Sciatic nerve (tissue), 2 donors: Measurements from ENCODE around the gene RAD9B. TPM values are rescaled to one million over a fixed set of nuclear protein-coding genes. Genes with fewer than 3 reads are reported as not detected.
A peak's percentile ranks its signal among the peaks of the same experiment; 100 is the strongest.
"Not testable (repeated sequence)": the region's sequence is repeated elsewhere in the genome, so short reads cannot be mapped to it uniquely, and the experiment has no call there.

Source experiments
- ATAC-seq: fragments of 200-7000 bp; cut with Tn5 transposase; one replicate; pipeline ENCODE4 v1.9.1; 2020; ENCODE audit warnings: mild to moderate bottlenecking, moderate library complexity
- DNase-seq: peaks from one replicate; pipeline ENCODE4 v3.0.0-alpha.2; 2020; ENCODE audit warnings: low spot score
- intact Hi-C: fragments of 100-400 bp; cut with DNase I; formaldehyde crosslinking; loops from one replicate; pipeline ENCODE4 v1.14.2; 2022
- total RNA-seq: library from RNA; stranded (reverse); fragmentation: NEBNext Ultra II Directional; extraction: Animal tissue kit (Norgen Biotek cat#: 25700); gene quantifications from one replicate; pipeline ENCODE4 v1.2.1, GENCODE V29; 2021
- donor health status: DM: no; HTN: no; CAD: no.
- donor health status: DM: no; HTN: no; CAD: no.

RAD9B gene
- total RNA-seq, result 2.9 TPM

- peak; percentile 99 for ATAC-seq
- intact Hi-C loops, result no loop called here
- peak; percentile 99 for DNase-seq
Observed at GRCh38 chr12:110501752-110502738, at the start of gene RAD9B, which contains the start of gene VPS29. Gene RAD9B (plus strand): TSS chr12:110502331. CDS start chr12:110502338, 7 bp downstream. Gene VPS29 (minus strand): TSS chr12:110502111. CDS start chr12:110502051, 60 bp downstream.

- no peak for DNase-seq
- intact Hi-C loops, result no loop called here
- ATAC-seq, result no peak
Observed at GRCh38 chr12:110453569-110454296, 48.4 kb upstream of the RAD9B start.

GRCh38 chr12:110458756-110459155 is 43.4 kb upstream of the RAD9B start:
- DNase-seq (no peak), ATAC-seq (no peak)
- intact Hi-C loops, result no loop called here

- intact Hi-C loops, ATAC-seq, DNase-seq: not testable (repeated sequence)
Observed at GRCh38 chr12:110461189-110461588, 40.9 kb upstream of the RAD9B start.

GRCh38 chr12:110465024-110465423 is 37.1 kb upstream of the RAD9B start:
- ATAC-seq (no peak), DNase-seq (no peak)
- intact Hi-C loops, result no loop called here

- intact Hi-C loops, ATAC-seq, DNase-seq: not testable (repeated sequence)
Observed at GRCh38 chr12:110465765-110466164, 36.4 kb upstream of the RAD9B start.

- DNase-seq, result no peak
- intact Hi-C loops, result no loop called here
- ATAC-seq, result no peak
Observed at GRCh38 chr12:110466791-110467190, 35.3 kb upstream of the RAD9B start.

GRCh38 chr12:110467847-110468213 is 34.3 kb upstream of the RAD9B start:
- no peak for DNase-seq
- ATAC-seq, result no peak

GRCh38 chr12:110468214-110469048 is 33.7 kb upstream of the RAD9B start, which contains the start of the genes FAM216A and GPN3:
Gene FAM216A (plus strand): TSS chr12:110468845. CDS start chr12:110468876, 31 bp downstream.
Gene GPN3 (minus strand): TSS chr12:110468257. CDS start chr12:110468203, 54 bp downstream.
- ATAC-seq (peak; percentile 97), DNase-seq (peak; percentile 97)
- intact Hi-C loops, result no loop called here

More at GRCh38 chr12:110467847-110468213, 34.3 kb upstream of the RAD9B start:
- intact Hi-C loops, result no loop called here

GRCh38 chr12:110475426-110475825 is 26.7 kb upstream of the RAD9B start:
- intact Hi-C loops, result no loop called here
- ATAC-seq, result no peak
- no peak for DNase-seq

GRCh38 chr12:110498984-110499706 is 3.0 kb upstream of the RAD9B start:
- no peak for DNase-seq
- intact Hi-C loops, result no loop called here
- no peak for ATAC-seq

- intact Hi-C loops, result no loop called here
- ATAC-seq, result peak; percentile 18
- no peak for DNase-seq
Observed at GRCh38 chr12:110501399-110501751, 756 bp upstream of the RAD9B start.

GRCh38 chr12:110503432-110503831 is 1.3 kb downstream of the RAD9B start:
- DNase-seq, result no peak
- intact Hi-C loops, result no loop called here
- ATAC-seq, result no peak

GRCh38 chr12:110505332-110505731 is 3.2 kb downstream of the RAD9B start:
- DNase-seq (no peak), ATAC-seq (no peak)
- intact Hi-C loops, result no loop called here

GRCh38 chr12:110508071-110508586 is 6.0 kb downstream of the RAD9B start:
- ATAC-seq, result no peak
- DNase-seq, result no peak
- intact Hi-C loops, result no loop called here

GRCh38 chr12:110513842-110514241 is 11.7 kb downstream of the RAD9B start:
- DNase-seq, result no peak
- intact Hi-C loops, result loop anchor here (10.0 kb wide), 1 partner anchor 81 kb away; no protein-coding TSS in a partner anchor
- ATAC-seq, result no peak

- no peak for ATAC-seq
- intact Hi-C loops, result loop anchor here (10.0 kb wide), 1 partner anchor 80 kb away; no protein-coding TSS in a partner anchor
- DNase-seq, result no peak
Observed at GRCh38 chr12:110514363-110514762, 12.2 kb downstream of the RAD9B start.

GRCh38 chr12:110516995-110517394 is 14.9 kb downstream of the RAD9B start:
- intact Hi-C loops, result loop anchor here (10.0 kb wide), 1 partner anchor 78 kb away; no protein-coding TSS in a partner anchor
- no peak for DNase-seq
- no peak for ATAC-seq
